ENCODE results near the gene KY. TPM values are rescaled to one million over a fixed set of nuclear protein-coding genes. Genes with fewer than 3 reads are reported as not detected.
A peak's percentile ranks its signal among the peaks of the same experiment; 100 is the strongest.

KY gene
- total and polyA plus RNA-seq, 4 donors = 0.05 to 0.08 TPM; not detected in 2

DNA sequence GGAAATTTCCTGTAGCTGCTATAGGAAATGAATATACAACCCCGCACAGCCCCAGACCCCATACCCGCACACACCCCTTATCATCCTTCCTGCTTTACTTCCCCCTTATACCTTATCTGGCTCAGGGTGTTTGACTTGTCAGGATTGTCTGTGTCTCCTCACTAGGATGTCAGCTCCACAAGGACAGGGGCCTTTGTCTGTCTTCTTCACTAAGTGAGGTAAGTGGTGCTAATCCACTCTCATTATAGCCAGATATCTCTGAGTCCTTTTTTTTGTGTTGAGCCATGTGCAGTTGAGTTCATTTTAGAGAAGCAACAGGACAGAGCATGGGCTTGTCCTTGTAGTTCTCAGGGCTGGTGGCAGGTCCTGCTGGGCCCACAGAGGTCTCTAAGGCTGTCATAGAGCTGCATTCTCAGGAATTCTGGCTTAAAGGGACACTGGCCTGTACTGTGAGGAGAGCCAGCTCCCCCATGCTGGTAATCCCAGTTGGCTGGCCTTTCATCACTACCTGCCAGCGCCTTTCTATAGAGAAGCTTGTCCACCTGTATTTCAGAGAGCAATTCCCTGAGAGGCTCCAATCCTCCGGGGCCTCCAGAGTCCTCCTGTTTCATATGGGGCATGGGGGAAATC lies 9.0 kb downstream of the KY start:
- Histone ChIP-seq H3K9me3 (ENCODE audit: control insufficient read depth in 4 of 4, low read length in 3 of 4) (no peaks in the 10 kb centered on the region), H3K27ac (ENCODE audit: low read depth in 1 of 2, low read length in 2 of 2) (no peak overlapping the region), H3K9ac (ENCODE audit: low read depth in 1 of 2, low read length in 2 of 2) (no peak overlapping the region), H3K27me3 (ENCODE audit: control insufficient read depth in 4 of 4, insufficient read depth in 4 of 4, low read length in 3 of 4) (no peaks in the 10 kb centered on the region), H3K4me3 (ENCODE audit: low read depth in 1 of 3, low read length in 3 of 3) (no peak overlapping the region), H3K36me3 (ENCODE audit: control insufficient read depth in 4 of 4, insufficient read depth in 3 of 4, low read depth in 1 of 4, low read length in 3 of 4) (no peaks in the 10 kb centered on the region), H3K4me1 (ENCODE audit: control insufficient read depth in 4 of 4, insufficient read depth in 4 of 4, low read length in 3 of 4) (no peaks in the 10 kb centered on the region)
- DNase-seq (ENCODE audit: low spot score) = peak; percentile 10
- WGBS = 91% methylated on average over 4 of the region's 4 CpGs
- TF ChIP-seq RAD21 (IDR thresholded peaks at IDR 0.05) = no peak

DNA sequence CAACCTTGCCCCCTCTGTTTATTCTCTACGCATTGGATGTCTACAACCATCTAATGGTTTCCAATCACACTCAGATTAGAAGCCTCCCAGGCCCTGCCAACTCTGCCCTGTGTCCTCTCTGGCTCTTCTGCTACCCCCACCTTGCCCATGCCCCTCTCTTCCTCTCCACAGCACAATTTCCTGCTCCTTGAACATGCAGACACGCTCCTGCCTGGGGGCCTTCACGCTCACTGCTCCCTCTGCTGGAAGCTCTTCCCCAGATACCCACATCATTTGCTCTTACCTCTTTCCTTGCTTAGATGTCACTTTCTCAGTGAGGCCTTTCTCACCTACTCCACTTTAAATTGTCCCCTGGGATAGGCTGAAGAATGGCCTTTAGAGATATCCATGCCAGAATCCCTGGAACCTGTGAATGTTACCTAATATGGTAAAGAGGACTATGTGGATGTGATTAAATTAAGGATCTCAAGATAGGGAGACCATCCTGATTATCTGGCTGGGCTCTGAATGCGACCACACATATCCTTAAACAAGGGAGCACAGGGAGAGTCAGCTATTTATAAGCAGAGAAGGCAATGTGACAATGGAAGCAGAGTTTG lies 9.9 kb downstream of the KY start:
- TF ChIP-seq, protein P1, sequence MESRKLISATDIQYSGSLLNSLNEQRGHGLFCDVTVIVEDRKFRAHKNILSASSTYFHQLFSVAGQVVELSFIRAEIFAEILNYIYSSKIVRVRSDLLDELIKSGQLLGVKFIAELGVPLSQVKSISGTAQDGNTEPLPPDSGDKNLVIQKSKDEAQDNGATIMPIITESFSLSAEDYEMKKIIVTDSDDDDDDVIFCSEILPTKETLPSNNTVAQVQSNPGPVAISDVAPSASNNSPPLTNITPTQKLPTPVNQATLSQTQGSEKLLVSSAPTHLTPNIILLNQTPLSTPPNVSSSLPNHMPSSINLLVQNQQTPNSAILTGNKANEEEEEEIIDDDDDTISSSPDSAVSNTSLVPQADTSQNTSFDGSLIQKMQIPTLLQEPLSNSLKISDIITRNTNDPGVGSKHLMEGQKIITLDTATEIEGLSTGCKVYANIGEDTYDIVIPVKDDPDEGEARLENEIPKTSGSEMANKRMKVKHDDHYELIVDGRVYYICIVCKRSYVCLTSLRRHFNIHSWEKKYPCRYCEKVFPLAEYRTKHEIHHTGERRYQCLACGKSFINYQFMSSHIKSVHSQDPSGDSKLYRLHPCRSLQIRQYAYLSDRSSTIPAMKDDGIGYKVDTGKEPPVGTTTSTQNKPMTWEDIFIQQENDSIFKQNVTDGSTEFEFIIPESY (IDR thresholded peaks at IDR 0.05) = no peak
- TF ChIP-seq RAD21 (IDR thresholded peaks at IDR 0.05) = peak; percentile 39 to 64
- Histone ChIP-seq H3K36me3 (ENCODE audit: control insufficient read depth in 4 of 4, insufficient read depth in 3 of 4, low read depth in 1 of 4, low read length in 3 of 4) (no peaks in the 10 kb centered on the region), H3K4me1 (ENCODE audit: control insufficient read depth in 4 of 4, insufficient read depth in 4 of 4, low read length in 3 of 4) (no peaks in the 10 kb centered on the region), H3K4me3 (ENCODE audit: low read depth in 1 of 3, low read length in 3 of 3) (no peak overlapping the region), H3K27ac (ENCODE audit: low read depth in 1 of 2, low read length in 2 of 2) (no peak overlapping the region), H3K27me3 (ENCODE audit: control insufficient read depth in 4 of 4, insufficient read depth in 4 of 4, low read length in 3 of 4) (no peaks in the 10 kb centered on the region), H3K9me3 (ENCODE audit: control insufficient read depth in 4 of 4, low read length in 3 of 4) (no peaks in the 10 kb centered on the region), H3K9ac (ENCODE audit: low read depth in 1 of 2, low read length in 2 of 2) (no peak overlapping the region)
- WGBS = 70% methylated on average over 4 of the region's 4 CpGs
- DNase-seq (ENCODE audit: low spot score) = peak; percentile 36

DNA sequence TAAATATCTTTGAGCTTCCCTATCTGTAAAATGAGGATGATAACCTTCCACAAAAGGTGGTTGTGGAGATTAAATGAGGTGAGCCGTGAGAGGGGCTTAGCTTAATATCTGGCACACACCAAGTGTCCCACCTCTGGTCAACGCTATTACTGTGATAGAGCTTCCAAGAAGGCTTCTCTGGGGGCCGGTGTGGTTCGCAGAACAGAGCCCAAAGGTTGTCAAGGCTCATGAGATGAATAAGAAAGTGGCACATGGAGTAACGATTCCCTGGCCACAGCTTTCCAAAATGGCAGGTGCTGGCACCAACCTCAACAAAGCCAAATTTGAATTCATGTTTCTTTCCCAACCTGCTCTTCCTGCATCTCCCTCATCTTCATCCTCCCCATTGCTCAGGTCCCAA lies 10.4 kb downstream of the KY start:
- Histone ChIP-seq H3K4me3 (ENCODE audit: low read depth in 1 of 3, low read length in 3 of 3) (no peak overlapping the region), H3K27me3 (ENCODE audit: control insufficient read depth in 4 of 4, insufficient read depth in 4 of 4, low read length in 3 of 4) (no peaks in the 10 kb centered on the region), H3K9ac (ENCODE audit: low read depth in 1 of 2, low read length in 2 of 2) (no peak overlapping the region), H3K36me3 (ENCODE audit: control insufficient read depth in 4 of 4, insufficient read depth in 3 of 4, low read depth in 1 of 4, low read length in 3 of 4) (no peaks in the 10 kb centered on the region), H3K4me1 (ENCODE audit: control insufficient read depth in 4 of 4, insufficient read depth in 4 of 4, low read length in 3 of 4) (no peaks in the 10 kb centered on the region), H3K9me3 (ENCODE audit: control insufficient read depth in 4 of 4, low read length in 3 of 4) (no peaks in the 10 kb centered on the region), H3K27ac (ENCODE audit: low read depth in 1 of 2, low read length in 2 of 2) (no peak overlapping the region)
- WGBS = 90% methylated on average over 5 of the region's 5 CpGs
- TF ChIP-seq JUND (IDR thresholded peaks at IDR 0.05) (no peak), HNF4A (conservative IDR thresholded peaks at IDR 0.05) (no peak), GABPA (IDR thresholded peaks at IDR 0.05 in 1 of 2, conservative IDR thresholded peaks at IDR 0.05 in 1 of 2) (no peak), EGR1 (IDR thresholded peaks at IDR 0.05; ENCODE audit: low read depth in 2 of 2) (no peak), TAF1 (conservative IDR thresholded peaks at IDR 0.05) (no peak)
- TF ChIP-seq, protein P2, sequence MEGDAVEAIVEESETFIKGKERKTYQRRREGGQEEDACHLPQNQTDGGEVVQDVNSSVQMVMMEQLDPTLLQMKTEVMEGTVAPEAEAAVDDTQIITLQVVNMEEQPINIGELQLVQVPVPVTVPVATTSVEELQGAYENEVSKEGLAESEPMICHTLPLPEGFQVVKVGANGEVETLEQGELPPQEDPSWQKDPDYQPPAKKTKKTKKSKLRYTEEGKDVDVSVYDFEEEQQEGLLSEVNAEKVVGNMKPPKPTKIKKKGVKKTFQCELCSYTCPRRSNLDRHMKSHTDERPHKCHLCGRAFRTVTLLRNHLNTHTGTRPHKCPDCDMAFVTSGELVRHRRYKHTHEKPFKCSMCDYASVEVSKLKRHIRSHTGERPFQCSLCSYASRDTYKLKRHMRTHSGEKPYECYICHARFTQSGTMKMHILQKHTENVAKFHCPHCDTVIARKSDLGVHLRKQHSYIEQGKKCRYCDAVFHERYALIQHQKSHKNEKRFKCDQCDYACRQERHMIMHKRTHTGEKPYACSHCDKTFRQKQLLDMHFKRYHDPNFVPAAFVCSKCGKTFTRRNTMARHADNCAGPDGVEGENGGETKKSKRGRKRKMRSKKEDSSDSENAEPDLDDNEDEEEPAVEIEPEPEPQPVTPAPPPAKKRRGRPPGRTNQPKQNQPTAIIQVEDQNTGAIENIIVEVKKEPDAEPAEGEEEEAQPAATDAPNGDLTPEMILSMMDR (IDR thresholded peaks at IDR 0.05; ENCODE audit: low read depth, low read length, missing input control) = no peak
- TF ChIP-seq, protein P1 (IDR thresholded peaks at IDR 0.05) = no peak
- TF ChIP-seq, protein P3, sequence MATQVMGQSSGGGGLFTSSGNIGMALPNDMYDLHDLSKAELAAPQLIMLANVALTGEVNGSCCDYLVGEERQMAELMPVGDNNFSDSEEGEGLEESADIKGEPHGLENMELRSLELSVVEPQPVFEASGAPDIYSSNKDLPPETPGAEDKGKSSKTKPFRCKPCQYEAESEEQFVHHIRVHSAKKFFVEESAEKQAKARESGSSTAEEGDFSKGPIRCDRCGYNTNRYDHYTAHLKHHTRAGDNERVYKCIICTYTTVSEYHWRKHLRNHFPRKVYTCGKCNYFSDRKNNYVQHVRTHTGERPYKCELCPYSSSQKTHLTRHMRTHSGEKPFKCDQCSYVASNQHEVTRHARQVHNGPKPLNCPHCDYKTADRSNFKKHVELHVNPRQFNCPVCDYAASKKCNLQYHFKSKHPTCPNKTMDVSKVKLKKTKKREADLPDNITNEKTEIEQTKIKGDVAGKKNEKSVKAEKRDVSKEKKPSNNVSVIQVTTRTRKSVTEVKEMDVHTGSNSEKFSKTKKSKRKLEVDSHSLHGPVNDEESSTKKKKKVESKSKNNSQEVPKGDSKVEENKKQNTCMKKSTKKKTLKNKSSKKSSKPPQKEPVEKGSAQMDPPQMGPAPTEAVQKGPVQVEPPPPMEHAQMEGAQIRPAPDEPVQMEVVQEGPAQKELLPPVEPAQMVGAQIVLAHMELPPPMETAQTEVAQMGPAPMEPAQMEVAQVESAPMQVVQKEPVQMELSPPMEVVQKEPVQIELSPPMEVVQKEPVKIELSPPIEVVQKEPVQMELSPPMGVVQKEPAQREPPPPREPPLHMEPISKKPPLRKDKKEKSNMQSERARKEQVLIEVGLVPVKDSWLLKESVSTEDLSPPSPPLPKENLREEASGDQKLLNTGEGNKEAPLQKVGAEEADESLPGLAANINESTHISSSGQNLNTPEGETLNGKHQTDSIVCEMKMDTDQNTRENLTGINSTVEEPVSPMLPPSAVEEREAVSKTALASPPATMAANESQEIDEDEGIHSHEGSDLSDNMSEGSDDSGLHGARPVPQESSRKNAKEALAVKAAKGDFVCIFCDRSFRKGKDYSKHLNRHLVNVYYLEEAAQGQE (IDR thresholded peaks at IDR 0.05) = no peak
- no peak for DNase-seq (ENCODE audit: low spot score)

All from liver (tissue), 9 donors.